ENCODE measurements around the gene CRTC1.
"Not testable (repeated sequence)": the region's sequence is repeated elsewhere in the genome, so short reads cannot be mapped to it uniquely, and the experiment has no call there.

The CRTC1 gene

GRCh38 chr19:18802354-18802753, 118.9 kb downstream of the CRTC1 start:
- no peak for DNase-seq (ENCODE audit: low spot score)

- DNase-seq (ENCODE audit: low spot score) = no peak
Measured at GRCh38 chr19:18803550-18804138, 120.2 kb downstream of the CRTC1 start.

- no peak for DNase-seq (ENCODE audit: low spot score)
Measured at GRCh38 chr19:18804139-18804601, 120.7 kb downstream of the CRTC1 start.

GRCh38 chr19:18804643-18805042, 121.2 kb downstream of the CRTC1 start:
- no peak for DNase-seq (ENCODE audit: low spot score)

- no peak for DNase-seq (ENCODE audit: low spot score)
Measured at GRCh38 chr19:18807861-18808331, 124.4 kb downstream of the CRTC1 start.

GRCh38 chr19:18809149-18809868, 125.8 kb downstream of the CRTC1 start:
- no peak for DNase-seq (ENCODE audit: low spot score)

GRCh38 chr19:18811638-18812037, 128.2 kb downstream of the CRTC1 start:
- DNase-seq (ENCODE audit: low spot score) = not testable (repeated sequence)

GRCh38 chr19:18814063-18814462, 130.6 kb downstream of the CRTC1 start:
- no peak for DNase-seq (ENCODE audit: low spot score)

GRCh38 chr19:18815673-18816072, 132.2 kb downstream of the CRTC1 start:
- no peak for DNase-seq (ENCODE audit: low spot score)

- DNase-seq (ENCODE audit: low spot score) = not testable (repeated sequence)
Measured at GRCh38 chr19:18816645-18817044, 133.2 kb downstream of the CRTC1 start.

- DNase-seq (ENCODE audit: low spot score) = no peak
Measured at GRCh38 chr19:18817574-18817973, 134.1 kb downstream of the CRTC1 start.

- no peak for DNase-seq (ENCODE audit: low spot score)
Measured at GRCh38 chr19:18828786-18829185, 145.3 kb downstream of the CRTC1 start.

GRCh38 chr19:18830488-18830887, 147.0 kb downstream of the CRTC1 start:
- DNase-seq (ENCODE audit: low spot score) = no peak

- peak; percentile 96 for DNase-seq (ENCODE audit: low spot score)
Measured at GRCh38 chr19:18831524-18832305, 148.2 kb downstream of the CRTC1 start, which contains the start of gene UPF1. Gene UPF1, plus strand, starts transcription at chr19:18831959. Its CDS starts 251 bp downstream, at chr19:18832210.
